GM21367 (cell line): ENCODE measurements around the gene KIF13A.
A peak's percentile ranks its signal among the peaks of the same experiment; 100 is the strongest.
"Not testable (repeated sequence)": the region's sequence is repeated elsewhere in the genome, so short reads cannot be mapped to it uniquely, and the experiment has no call there.

ENCODE experiments used
- ATAC-seq: cut with Tn5 transposase; IDR thresholded peaks from one replicate; pipeline ENCODE4 v1.9.1; 2021; ENCODE audit not compliant: unreplicated experiment

Gene KIF13A

GRCh38 chr6:17987447-17987696 lies at the start of gene KIF13A:
TSS of gene KIF13A (minus strand) at chr6:17987635. CDS start at chr6:17987463, 172 bp downstream.
- peak; percentile 21 for ATAC-seq

DNA sequence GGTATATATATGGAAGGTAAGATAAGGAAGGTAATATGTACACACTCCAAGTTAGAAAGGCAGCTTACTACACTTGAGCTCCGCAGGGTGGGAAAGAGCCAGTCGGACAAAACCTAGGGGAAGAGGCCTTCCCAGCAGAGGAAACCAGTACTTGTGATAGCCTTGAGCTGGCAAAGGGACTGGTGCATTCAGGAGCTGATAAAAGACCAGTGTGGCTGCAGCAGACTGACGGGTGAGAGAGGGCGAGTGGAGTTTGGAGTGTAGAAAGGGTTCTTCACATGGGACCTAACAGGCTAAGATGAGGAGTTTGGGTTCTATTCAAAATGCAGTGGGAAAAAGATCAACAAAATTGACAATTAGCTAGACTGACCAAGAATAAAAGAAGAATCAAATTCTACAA lies 49.3 kb upstream of the KIF13A start:
- no peak for ATAC-seq

- no peak for ATAC-seq
Observed at GRCh38 chr6:18035330-18035854, 48.0 kb upstream of the KIF13A start.

DNA sequence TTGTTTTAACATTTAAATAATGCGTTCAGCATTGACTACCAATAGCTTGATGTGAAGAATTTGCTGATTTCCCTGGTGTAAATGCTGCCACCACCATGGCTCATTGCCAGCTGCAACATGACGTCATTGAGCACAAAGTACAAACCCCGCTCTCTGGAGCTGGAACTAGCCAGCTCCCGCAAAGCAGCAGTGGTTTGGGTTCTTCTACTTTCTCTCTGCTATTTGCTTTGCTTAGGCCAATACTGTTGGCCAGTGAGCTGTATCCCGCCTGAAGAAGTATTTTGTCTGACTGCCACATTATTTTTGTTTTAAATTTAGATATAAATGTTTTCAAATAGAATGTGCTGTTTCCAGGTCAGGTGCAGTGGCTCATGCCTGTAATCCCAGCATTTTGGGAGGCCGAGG lies 47.4 kb upstream of the KIF13A start:
- no peak for ATAC-seq

- no peak for ATAC-seq
Observed at GRCh38 chr6:18031680-18032256, 44.3 kb upstream of the KIF13A start.

DNA sequence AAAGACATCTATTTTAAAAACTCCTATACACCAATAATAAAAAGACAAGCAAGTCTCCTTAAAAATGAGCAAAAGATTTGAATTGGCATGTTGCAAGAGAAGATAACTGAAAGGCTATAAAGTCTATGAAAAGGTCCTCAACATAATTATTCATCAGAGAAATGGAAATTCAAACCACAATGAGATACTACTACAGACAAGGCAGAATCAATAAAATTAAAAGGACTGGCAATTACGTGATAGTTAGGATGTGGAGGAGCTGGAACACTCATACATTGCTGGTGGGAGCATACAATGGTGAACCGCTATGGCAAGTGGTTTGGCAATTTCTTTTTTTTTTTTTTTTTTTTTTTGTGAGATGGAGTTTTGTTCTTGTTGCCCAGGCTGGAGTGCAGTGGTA lies 43.8 kb upstream of the KIF13A start:
- ATAC-seq: no peak

GRCh38 chr6:18028332-18028731 lies 40.9 kb upstream of the KIF13A start:
- no peak for ATAC-seq

- no peak for ATAC-seq
Observed at GRCh38 chr6:18025596-18025995, 38.2 kb upstream of the KIF13A start.

- ATAC-seq: no peak
Observed at GRCh38 chr6:18024876-18025275, 37.4 kb upstream of the KIF13A start.

GRCh38 chr6:18023891-18024290 lies 36.5 kb upstream of the KIF13A start:
- no peak for ATAC-seq

GRCh38 chr6:18022398-18023231 lies 35.2 kb upstream of the KIF13A start:
- ATAC-seq: no peak

GRCh38 chr6:18021166-18021850 lies 33.9 kb upstream of the KIF13A start:
- ATAC-seq: no peak

- ATAC-seq: not testable (repeated sequence)
Observed at GRCh38 chr6:18020545-18020944, 33.1 kb upstream of the KIF13A start.

DNA sequence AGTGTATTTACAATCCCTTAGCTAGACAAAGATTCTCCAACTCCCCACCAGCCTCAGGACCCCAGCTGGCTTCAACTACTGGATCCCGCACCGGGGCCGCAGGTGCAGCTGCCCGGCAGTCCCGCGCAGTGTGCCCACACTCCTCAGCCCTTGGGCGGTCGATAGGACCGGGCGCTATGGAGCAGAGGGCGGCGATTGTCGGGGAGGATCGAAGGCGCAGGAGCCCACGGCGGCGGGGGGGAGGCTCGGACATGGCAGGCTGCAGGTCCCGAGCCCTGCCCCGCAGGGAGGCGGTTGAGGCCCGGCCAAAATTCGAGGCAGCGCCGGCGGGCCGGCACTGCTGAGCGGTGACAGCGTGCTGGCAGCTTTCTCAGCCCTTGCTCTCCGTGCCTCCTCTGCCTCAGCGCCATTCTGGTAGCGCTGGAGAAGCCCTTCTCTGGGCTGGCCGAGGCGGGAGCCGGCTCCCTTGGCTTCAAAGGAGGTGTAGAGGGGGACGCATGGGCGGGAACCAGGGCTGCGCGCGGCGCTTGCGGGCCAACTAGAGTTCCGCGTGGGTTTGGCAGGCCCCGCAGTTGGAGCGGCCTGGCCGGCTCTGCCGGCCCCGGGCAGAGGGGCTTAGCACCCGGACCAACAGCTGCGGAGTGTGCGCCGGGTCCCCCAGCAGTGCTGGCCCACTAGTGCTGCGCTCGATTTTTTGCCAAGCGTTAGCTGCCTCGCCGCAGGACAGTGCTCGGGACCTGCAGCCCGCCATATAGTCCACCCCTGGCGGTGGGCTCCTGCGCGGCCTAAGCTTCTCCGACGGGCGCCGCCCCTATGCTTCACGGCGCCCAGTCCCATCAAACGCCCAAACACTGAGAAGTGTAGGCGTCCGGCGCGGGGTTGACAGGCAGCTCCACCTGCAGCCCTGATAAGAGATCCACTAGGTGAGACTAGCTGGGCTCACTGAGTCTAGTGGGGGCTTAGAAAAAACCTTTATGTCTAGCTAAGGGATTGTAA lies 32.4 kb upstream of the KIF13A start:
- ATAC-seq: no peak

DNA sequence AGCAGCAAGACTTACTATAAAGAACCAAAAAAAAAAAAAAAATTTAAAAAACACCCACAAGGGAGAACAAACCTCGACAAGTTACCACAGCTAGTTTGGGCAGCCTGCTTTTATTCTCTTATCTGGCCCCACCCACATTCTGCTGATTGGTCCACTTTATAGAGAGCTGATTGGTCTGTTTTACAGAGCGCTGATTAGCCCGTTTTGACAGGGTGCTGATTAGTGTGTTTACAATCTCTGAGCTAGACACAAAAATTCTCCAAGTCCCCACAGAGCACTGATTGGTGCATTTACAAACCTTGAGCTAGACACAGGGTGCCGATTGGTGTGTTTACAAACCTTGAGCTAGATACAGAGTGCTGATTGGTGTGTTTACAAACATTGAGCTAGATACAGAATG lies 31.7 kb upstream of the KIF13A start:
- ATAC-seq: not testable (repeated sequence)

DNA sequence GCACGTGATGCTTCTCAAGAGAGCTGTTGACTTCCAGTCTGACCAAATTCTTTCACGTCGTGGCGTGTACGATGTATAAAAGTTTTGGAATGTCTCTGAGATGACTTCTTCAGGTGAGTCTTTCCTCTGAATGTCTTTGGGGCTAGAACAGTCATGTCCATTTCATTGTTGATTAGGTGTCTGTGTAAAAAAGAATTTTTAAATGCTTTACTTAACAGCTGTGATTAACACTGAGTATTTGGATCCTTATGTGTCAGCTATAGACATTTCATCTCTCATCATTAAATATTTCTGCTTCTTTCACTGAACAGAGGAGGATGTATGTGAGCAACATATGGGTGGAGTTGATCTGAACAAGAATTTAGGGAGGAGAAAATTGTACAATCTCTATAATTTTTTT lies 29.3 kb upstream of the KIF13A start:
- no peak for ATAC-seq

GRCh38 chr6:18016133-18016532 lies 28.7 kb upstream of the KIF13A start:
- ATAC-seq: no peak

- ATAC-seq: no peak
Observed at GRCh38 chr6:18011287-18011686, 23.9 kb upstream of the KIF13A start.

GRCh38 chr6:18010540-18010939 lies 23.1 kb upstream of the KIF13A start:
- ATAC-seq: not testable (repeated sequence)

- no peak for ATAC-seq
Observed at GRCh38 chr6:18004256-18004985, 17.0 kb upstream of the KIF13A start.
